C4-2B (cell line): ENCODE results near the gene MATR3.

Source experiments
- CTCF ChIP-seq: fragments of 450-650 bp; conservative IDR thresholded peaks from 2 replicates; pipeline ENCODE4 v1.5.1; 2017; ENCODE audit warnings: mild to moderate bottlenecking
- ZFX ChIP-seq: fragments of 450-650 bp; IDR thresholded peaks from 2 replicates; pipeline ENCODE4 v1.6.1; 2017

GRCh38 chr5:139293202-139293506, 386 bp upstream of the MATR3 start:
- TF ChIP-seq CTCF (no peak), ZFX (no peak)
